CD4-positive, alpha-beta memory T cell (primary cell): ENCODE measurements around the gene NXT2. TPM values are rescaled to one million over a fixed set of nuclear protein-coding genes. Genes with fewer than 3 reads are reported as not detected.
"Not testable (repeated sequence)": the region's sequence is repeated elsewhere in the genome, so short reads cannot be mapped to it uniquely, and the experiment has no call there.

Experiments used
- CTCF ChIA-PET: fragments of 350-600 bp; sonication (Branson Sonifier 250); formaldehyde crosslinking; loops from one replicate; lab custom pipeline; 2021; ENCODE audit warnings: inconsistent platforms; ENCODE audit not compliant: partially characterized antibody; lab: Charles Lee
- POLR2A ChIA-PET: fragments of 350-600 bp; sonication (Branson Sonifier 250); formaldehyde crosslinking; loops from one replicate; lab custom pipeline; 2021; ENCODE audit not compliant: partially characterized antibody; lab: Charles Lee
- DNase-seq, 5 donors: peaks; one replicate each; pipeline versions ENCODE4 v3.0.0 to v3.0.0-alpha.2; 2020 to 2022; ENCODE audit warnings: mixed read lengths in 1 of 5
- H3K27ac ChIP-seq: one replicate; pipeline ENCODE4 v1.7.0; 2013; ENCODE audit warnings: low read depth, low read length
- H3K27me3 ChIP-seq: 2 replicates; pipeline ENCODE4 v1.7.0; 2013; ENCODE audit warnings: mild to moderate bottlenecking, low read length, moderate library complexity; ENCODE audit not compliant: insufficient read depth
- H3K36me3 ChIP-seq: 2 replicates; pipeline ENCODE4 v1.7.0; 2013; ENCODE audit warnings: mild to moderate bottlenecking, low read length, moderate library complexity; ENCODE audit not compliant: insufficient read depth
- H3K4me1 ChIP-seq: 2 replicates; pipeline ENCODE4 v1.7.0; 2013; ENCODE audit warnings: mild to moderate bottlenecking, low read length, moderate library complexity; ENCODE audit not compliant: insufficient read depth
- H3K4me3 ChIP-seq, 2 donors: one replicate each; pipeline ENCODE4 v1.7.0; 2013; ENCODE audit warnings: low read length in 2 of 2, mild to moderate bottlenecking in 1 of 2
- H3K9me3 ChIP-seq, 2 donors: one replicate each; pipeline ENCODE4 v1.7.0; 2013; ENCODE audit warnings: low read length in 2 of 2, control low read depth in 1 of 2; ENCODE audit not compliant: control insufficient read depth in 1 of 2
- H3K27ac Mint-ChIP-seq, 7 donors: one replicate each; pipeline ENCODE4 v1.8.0; 2020 to 2021; ENCODE audit warnings: mixed read lengths in 7 of 7, mild to moderate bottlenecking in 6 of 7, inconsistent platforms in 3 of 7, moderate library complexity in 3 of 7
- H3K27me3 Mint-ChIP-seq, 2 donors: one replicate each; pipeline ENCODE4 v1.8.0; 2020 to 2021; ENCODE audit warnings: mixed read lengths in 2 of 2
- H3K36me3 Mint-ChIP-seq, 2 donors: one replicate each; pipeline ENCODE4 v1.8.0; 2020 to 2021; ENCODE audit warnings: mixed read lengths in 2 of 2, inconsistent platforms in 1 of 2, mild to moderate bottlenecking in 1 of 2
- H3K4me1 Mint-ChIP-seq, 4 donors: one replicate each; pipeline ENCODE4 v1.8.0; 2020 to 2021; ENCODE audit warnings: mixed read lengths in 4 of 4, mild to moderate bottlenecking in 1 of 4
- H3K4me3 Mint-ChIP-seq, 8 donors: one replicate each; pipeline ENCODE4 v1.8.0; 2020 to 2021; ENCODE audit warnings: mixed read lengths in 8 of 8, mild to moderate bottlenecking in 7 of 8, moderate library complexity in 6 of 8, inconsistent platforms in 3 of 8
- H3K9me3 Mint-ChIP-seq, 8 donors: one replicate each; pipeline ENCODE4 v1.8.0; 2020 to 2021; ENCODE audit warnings: mixed read lengths in 8 of 8, mild to moderate bottlenecking in 5 of 8, inconsistent platforms in 3 of 8, moderate library complexity in 1 of 8
- intact Hi-C: fragments of 100-400 bp; cut with micrococcal nuclease; formaldehyde crosslinking; loops from one replicate; pipeline ENCODE4 v1.15.1; 2023
- polyA plus RNA-seq, 2 donors: library from polyadenylated mRNA; unstranded; fragments of 300-500 nt; fragmentation: Illumina TruSeq; gene quantifications; one replicate each; pipeline ENCODE4 v1.2.3, GENCODE V29; 2021
- total RNA-seq, 2 experiments: library from RNA; stranded (reverse); gene quantifications; one replicate each; pipeline ENCODE4 v1.2.3, GENCODE V29; 2021

The NXT2 gene
- total and polyA plus RNA-seq, 4 experiments from 2014 or later = 6.2 to 27.7 (median 10.6) TPM

- H3K4me1 Mint-ChIP-seq = no peaks in the 10 kb centered on the region
- no peak overlapping the region for H3K27ac ChIP-seq
- POLR2A ChIA-PET = no interaction called here
Observed at GRCh38 chrX:109553862-109554261, 17.2 kb downstream of the NXT2 start.

GRCh38 chrX:109576083-109576482 is 39.4 kb downstream of the NXT2 start:
- H3K36me3 ChIP-seq, H3K9me3 ChIP-seq, H3K9me3 Mint-ChIP-seq, H3K27ac Mint-ChIP-seq, POLR2A ChIA-PET, CTCF ChIA-PET, H3K4me3 ChIP-seq, H3K27ac ChIP-seq, H3K4me1 ChIP-seq, H3K27me3 Mint-ChIP-seq, H3K36me3 Mint-ChIP-seq, H3K4me3 Mint-ChIP-seq, H3K4me1 Mint-ChIP-seq, DNase-seq, H3K27me3 ChIP-seq, intact Hi-C loops: not testable (repeated sequence)

More at GRCh38 chrX:109553862-109554261, 17.2 kb downstream of the NXT2 start:
- Histone ChIP-seq H3K9me3 (no peaks in the 10 kb centered on the region), H3K36me3 (no peaks in the 10 kb centered on the region), H3K4me1 (no peaks in the 10 kb centered on the region), H3K27me3 (no peaks in the 10 kb centered on the region), H3K4me3 (no peak overlapping the region)
- H3K9me3 Mint-ChIP-seq = peaks cover 0 to 15% (median 6%) of the 10 kb centered on the region in 8 donors
- peaks cover 2% of the 10 kb centered on the region in 2 donors for H3K27me3 Mint-ChIP-seq
- no peaks in the 10 kb centered on the region for H3K36me3 Mint-ChIP-seq
- CTCF ChIA-PET = no interaction called here
- intact Hi-C loops = no loop called here
- H3K4me3 Mint-ChIP-seq = no peak overlapping the region
- DNase-seq = no peak
- H3K27ac Mint-ChIP-seq = no peak overlapping the region

GRCh38 chrX:109577055-109577454 is 40.4 kb downstream of the NXT2 start:
- H3K4me1 Mint-ChIP-seq = no peaks in the 10 kb centered on the region
- CTCF ChIA-PET = no interaction called here
- POLR2A ChIA-PET = no interaction called here
- no peak overlapping the region for H3K4me3 Mint-ChIP-seq
- H3K27ac Mint-ChIP-seq = no peak overlapping the region
- H3K9me3 Mint-ChIP-seq = peaks cover 0 to 3% (median 0%) of the 10 kb centered on the region in 8 donors
- H3K27me3 Mint-ChIP-seq = peaks cover under 1 to 1% of the 10 kb centered on the region in 2 donors
- no peak for DNase-seq
- no peaks in the 10 kb centered on the region for H3K36me3 Mint-ChIP-seq
- H3K4me3 ChIP-seq = no peak overlapping the region
- H3K27me3 ChIP-seq = no peaks in the 10 kb centered on the region
- intact Hi-C loops = no loop called here
- no peaks in the 10 kb centered on the region for H3K9me3 ChIP-seq
- no peaks in the 10 kb centered on the region for H3K36me3 ChIP-seq
- no peak overlapping the region for H3K27ac ChIP-seq
- no peaks in the 10 kb centered on the region for H3K4me1 ChIP-seq

DNA sequence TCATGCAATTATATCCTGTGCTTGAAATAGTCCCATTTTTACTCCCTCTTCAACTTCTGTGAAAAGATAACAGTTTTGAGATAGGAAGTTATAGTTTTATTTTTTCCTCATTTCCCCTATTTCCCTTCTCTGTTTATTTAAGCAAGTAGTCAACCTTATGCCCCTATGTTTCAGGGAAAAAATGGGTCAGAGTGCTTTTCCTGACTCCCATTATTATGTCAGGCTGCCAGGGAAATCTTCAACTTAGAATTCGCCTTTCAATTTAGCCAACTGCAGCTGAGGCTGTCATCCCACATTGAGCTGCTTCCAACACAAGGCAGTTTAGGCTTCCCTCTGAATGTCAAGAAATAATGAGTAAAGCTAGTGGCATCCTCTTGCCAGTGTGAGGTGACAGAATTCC is 42.3 kb downstream of the NXT2 start:
- Mint-ChIP-seq H3K4me1 (no peaks in the 10 kb centered on the region), H3K27me3 (no peaks in the 10 kb centered on the region), H3K27ac (no peak overlapping the region), H3K9me3 (no peaks in the 10 kb centered on the region), H3K4me3 (no peak overlapping the region), H3K36me3 (no peaks in the 10 kb centered on the region)
- Histone ChIP-seq H3K36me3 (no peaks in the 10 kb centered on the region), H3K4me3 (no peak overlapping the region), H3K27me3 (no peaks in the 10 kb centered on the region), H3K27ac (no peak overlapping the region), H3K9me3 (no peaks in the 10 kb centered on the region), H3K4me1 (no peaks in the 10 kb centered on the region)
- ChIA-PET CTCF (no interaction called here), POLR2A (no interaction called here)
- intact Hi-C loops = no loop called here
- no peak for DNase-seq

- Mint-ChIP-seq H3K9me3 (no peaks in the 10 kb centered on the region), H3K27ac (no peak overlapping the region), H3K36me3 (no peaks in the 10 kb centered on the region), H3K27me3 (no peaks in the 10 kb centered on the region), H3K4me1 (no peaks in the 10 kb centered on the region), H3K4me3 (no peak overlapping the region)
- Histone ChIP-seq H3K27ac (no peak overlapping the region), H3K36me3 (no peaks in the 10 kb centered on the region), H3K27me3 (no peaks in the 10 kb centered on the region), H3K9me3 (no peaks in the 10 kb centered on the region), H3K4me3 (no peak overlapping the region), H3K4me1 (no peaks in the 10 kb centered on the region)
- POLR2A ChIA-PET = no interaction called here
- CTCF ChIA-PET = no interaction called here
- intact Hi-C loops = no loop called here
- DNase-seq = no peak
Observed at GRCh38 chrX:109585488-109585887, 48.8 kb downstream of the NXT2 start.

GRCh38 chrX:109590176-109590575 is 53.5 kb downstream of the NXT2 start:
- no peaks in the 10 kb centered on the region for H3K36me3 Mint-ChIP-seq
- ChIA-PET CTCF (no interaction called here), POLR2A (no interaction called here)
- Histone ChIP-seq H3K9me3 (no peaks in the 10 kb centered on the region), H3K27me3 (no peaks in the 10 kb centered on the region), H3K36me3 (no peaks in the 10 kb centered on the region), H3K4me3 (no peak overlapping the region), H3K27ac (no peak overlapping the region), H3K4me1 (no peaks in the 10 kb centered on the region)
- no peak overlapping the region for H3K4me3 Mint-ChIP-seq
- H3K27ac Mint-ChIP-seq = no peak overlapping the region
- H3K27me3 Mint-ChIP-seq = peaks cover 0 to 2% of the 10 kb centered on the region in 2 donors
- H3K4me1 Mint-ChIP-seq = no peaks in the 10 kb centered on the region
- intact Hi-C loops = no loop called here
- no peaks in the 10 kb centered on the region for H3K9me3 Mint-ChIP-seq
- no peak for DNase-seq

Other genes with a start within 250 kb of the NXT2 start
- not detected for gene GUCY2F, start 54.8 kb upstream of the NXT2 start, total RNA-seq
- gene GUCY2F, start 54.8 kb upstream of the NXT2 start, polyA plus RNA-seq = not detected
- gene KCNE5, start 88.3 kb downstream of the NXT2 start, total RNA-seq = under 1 TPM in 1 of 2 experiments, not detected in 1; 0.22 TPM
- not detected for gene KCNE5, start 88.3 kb downstream of the NXT2 start, polyA plus RNA-seq
- 10 to 100 TPM; 21.4 to 24.3 TPM for gene ACSL4, start 196.4 kb downstream of the NXT2 start, total RNA-seq
- gene ACSL4, start 196.4 kb downstream of the NXT2 start, polyA plus RNA-seq = 1 to 10 TPM; 8.0 to 9.6 TPM